Right lobe of liver (tissue), 4 donors: Measurements from ENCODE around the gene PYGM.
A peak's percentile ranks its signal among the peaks of the same experiment; 100 is the strongest.

Experiments used
- POLR2A ChIP-seq: fragments of 450-650 bp; IDR thresholded peaks from one replicate; pipeline ENCODE4 v1.6.1; 2017; ENCODE audit warnings: antibody characterized with exemption, mild to moderate bottlenecking
- TF ChIP-seq, protein P1 (sequence below), 4 donors: fragments of 200-600 bp in 3 of 4; fragments of 450-650 bp in 1 of 4; IDR thresholded peaks; one replicate each; pipeline versions ENCODE4 v1.5.1 to v1.8.0; 2016 to 2022; ENCODE audit warnings: antibody characterized with exemption in 4 of 4, mild to moderate bottlenecking in 2 of 4
- donor health status: DM: no; HTN: no; CAD: no.
- donor health status: DM: no; HTN: no; CAD: no.
- donor health status: DM: no; HTN: yes; CAD: no.

DNA sequence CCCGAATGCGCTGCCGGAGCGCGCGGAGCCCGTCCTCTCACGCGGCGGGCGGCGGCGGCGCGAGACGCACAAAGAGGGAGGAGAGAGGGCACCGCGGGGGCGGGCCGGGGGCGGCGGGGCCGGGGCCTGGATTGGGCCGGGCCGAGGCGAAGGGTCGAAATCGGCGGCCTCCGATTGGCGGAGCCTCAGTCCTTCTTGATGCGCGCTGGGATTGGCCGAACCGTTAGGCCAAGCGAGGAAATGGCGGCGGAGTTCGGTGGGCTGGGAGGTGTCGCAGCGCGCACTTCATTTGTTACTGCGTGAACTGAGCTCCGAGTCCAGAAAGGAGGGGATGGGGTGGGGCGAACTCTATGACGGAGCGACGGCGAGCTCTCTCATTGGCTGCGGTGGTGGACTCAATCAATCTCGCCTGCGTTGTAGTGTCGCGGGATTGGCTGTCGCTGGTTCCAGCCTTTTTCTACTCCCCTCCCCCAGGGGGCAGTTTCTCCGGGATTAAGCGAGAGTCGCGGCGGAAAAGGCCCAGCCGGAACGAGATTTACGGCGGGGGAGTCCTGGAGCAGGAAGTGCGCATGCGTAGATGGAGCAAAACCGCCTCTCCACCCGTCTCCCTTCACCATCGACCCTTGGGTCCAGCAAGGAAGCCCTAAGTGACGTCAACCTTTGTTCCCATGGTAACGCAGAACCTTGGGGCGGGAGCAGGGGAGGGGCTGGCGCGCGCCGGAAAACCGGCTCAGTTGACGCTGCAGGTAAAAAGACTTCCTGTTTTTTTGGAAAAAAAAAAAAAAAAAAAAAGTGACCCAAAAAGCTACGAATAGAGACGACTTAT is 18.9 kb upstream of the PYGM start, which contains the start of gene SF1:
- TF ChIP-seq, protein P1, sequence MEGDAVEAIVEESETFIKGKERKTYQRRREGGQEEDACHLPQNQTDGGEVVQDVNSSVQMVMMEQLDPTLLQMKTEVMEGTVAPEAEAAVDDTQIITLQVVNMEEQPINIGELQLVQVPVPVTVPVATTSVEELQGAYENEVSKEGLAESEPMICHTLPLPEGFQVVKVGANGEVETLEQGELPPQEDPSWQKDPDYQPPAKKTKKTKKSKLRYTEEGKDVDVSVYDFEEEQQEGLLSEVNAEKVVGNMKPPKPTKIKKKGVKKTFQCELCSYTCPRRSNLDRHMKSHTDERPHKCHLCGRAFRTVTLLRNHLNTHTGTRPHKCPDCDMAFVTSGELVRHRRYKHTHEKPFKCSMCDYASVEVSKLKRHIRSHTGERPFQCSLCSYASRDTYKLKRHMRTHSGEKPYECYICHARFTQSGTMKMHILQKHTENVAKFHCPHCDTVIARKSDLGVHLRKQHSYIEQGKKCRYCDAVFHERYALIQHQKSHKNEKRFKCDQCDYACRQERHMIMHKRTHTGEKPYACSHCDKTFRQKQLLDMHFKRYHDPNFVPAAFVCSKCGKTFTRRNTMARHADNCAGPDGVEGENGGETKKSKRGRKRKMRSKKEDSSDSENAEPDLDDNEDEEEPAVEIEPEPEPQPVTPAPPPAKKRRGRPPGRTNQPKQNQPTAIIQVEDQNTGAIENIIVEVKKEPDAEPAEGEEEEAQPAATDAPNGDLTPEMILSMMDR (IDR thresholded peaks at IDR 0.05) = peak in 2 of 4 donors; percentile 23 to 29
- TF ChIP-seq POLR2A = peak; percentile 98
